HG02588 (cell line): ENCODE measurements around the gene PSMB10.

Source experiments
- ATAC-seq: cut with Tn5 transposase; IDR thresholded peaks from one replicate; pipeline ENCODE4 v1.9.1; 2021; ENCODE audit warnings: mild to moderate bottlenecking, moderate library complexity; ENCODE audit not compliant: unreplicated experiment

Gene PSMB10

DNA sequence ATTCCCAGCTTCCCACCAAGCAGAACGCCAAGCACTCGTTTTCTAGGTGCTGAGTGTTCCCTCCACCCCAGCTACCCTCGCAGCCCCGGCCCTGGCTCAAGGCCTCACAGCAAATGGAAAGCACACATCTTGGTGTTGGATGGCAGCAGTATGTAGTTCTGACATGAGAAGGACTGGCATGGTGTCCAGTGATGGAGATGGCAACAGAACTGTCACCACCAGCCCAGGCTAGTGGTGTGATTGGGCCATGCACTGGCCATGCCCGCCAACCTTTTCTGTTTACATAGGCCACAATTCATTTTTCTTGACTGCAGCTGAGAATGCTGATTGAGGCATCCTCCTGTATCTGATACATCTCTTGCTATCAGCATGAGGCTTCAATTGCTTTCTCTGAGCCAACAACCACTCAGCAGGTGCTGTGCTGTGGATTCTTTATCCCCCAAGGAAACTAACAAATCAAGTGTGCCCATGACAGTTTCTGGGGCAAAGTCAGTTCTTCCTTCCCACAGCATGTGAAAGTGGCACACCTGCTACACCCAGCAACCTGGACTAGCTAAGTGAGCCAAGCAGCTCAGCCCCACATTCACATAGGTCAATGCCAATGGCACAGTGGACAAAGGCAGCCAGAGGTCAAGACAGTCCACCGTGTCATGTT, 28.0 kb upstream of the PSMB10 start:
- ATAC-seq, result no peak

DNA sequence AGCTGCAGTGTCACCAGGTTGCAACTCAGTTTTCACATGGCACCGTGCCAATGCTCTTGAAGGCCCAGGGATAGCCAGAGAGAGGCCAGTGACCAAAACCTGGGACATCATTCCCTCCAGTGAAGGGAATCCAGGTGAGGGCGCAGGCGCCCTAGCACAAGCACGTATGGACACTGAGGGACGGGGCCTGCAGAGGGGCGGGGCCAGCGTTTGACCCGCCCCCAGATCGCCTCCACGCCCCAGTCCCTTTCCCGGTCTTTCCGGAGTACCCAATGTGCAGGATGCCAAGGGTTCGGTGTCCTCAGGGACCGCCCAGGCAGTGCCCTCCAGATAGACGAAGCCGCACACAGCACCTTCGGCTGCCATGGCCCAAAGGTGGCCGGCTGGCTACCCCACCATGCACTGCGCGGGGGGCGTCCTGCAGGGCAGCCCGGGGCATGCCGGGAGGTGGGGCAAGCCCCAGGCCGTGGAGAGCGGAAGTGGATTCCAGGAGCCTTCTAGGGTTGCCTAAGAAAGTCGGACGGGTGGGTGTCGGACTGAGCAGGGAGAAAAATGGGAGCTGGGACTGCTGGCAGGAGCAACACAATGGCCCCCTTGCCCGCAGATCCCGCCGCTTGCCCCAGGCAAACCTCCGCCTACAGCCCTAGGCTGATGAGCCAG, 27.1 kb upstream of the PSMB10 start:
- no peak for ATAC-seq

DNA sequence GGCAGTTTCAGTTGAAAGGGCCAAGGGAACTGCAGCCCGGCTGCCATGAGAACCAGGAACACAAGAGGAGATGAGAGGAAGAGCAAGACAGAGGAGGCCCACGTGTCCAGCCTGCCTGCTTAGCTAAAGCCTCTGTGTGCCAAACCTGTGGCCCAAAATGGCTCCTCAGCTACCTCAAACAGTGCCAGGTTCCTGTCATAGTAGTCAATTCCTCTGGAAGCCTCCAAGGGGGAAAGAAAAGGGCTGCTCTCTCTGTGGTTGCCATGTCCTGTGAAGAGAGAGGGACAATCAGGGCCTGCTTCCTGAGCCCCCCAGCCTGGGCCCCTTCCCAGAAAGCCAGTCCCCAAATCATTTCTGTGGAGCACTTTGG, 26.6 kb upstream of the PSMB10 start:
- no peak for ATAC-seq

DNA sequence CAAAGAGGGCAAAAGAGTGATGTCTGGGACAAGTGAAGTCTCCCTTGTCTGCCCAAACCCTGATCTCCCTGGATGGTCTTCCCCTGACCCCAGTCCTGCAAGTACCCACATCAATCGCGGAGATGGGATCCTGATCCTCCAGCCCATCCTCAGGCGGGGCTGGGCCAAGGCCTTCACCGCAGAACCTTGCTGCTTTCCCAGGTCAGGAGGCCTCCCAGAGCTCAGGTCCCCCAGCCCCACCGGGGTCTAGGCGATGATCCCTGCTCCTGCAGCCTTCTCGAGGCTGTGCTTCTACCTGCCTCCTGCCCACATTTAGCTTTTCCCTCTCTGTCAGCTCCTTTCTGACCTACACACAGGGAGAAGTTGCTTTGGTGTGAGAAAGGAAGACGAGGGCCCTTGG, 25.5 kb upstream of the PSMB10 start:
- ATAC-seq, result no peak

DNA sequence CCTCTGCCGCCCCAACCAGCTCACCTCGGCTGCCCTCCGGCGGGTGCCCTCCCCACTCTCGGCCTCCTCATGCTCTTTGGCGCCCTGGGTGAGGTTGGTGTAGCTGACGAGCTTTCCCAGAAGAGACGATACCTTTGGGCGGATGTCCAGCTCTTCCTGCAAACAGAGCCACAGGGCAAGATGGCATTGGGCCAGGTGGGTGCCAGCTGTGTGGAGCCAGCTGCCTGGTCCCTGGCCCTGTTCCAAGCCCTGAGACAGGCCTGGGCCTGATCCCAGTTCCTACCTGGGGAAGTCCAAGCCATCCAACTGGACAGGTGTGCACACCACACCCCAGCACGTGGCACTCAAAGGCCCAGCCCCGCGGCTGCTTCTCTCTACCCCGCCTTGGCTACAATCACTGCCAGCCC, 24.9 kb upstream of the PSMB10 start:
- ATAC-seq, result no peak

DNA sequence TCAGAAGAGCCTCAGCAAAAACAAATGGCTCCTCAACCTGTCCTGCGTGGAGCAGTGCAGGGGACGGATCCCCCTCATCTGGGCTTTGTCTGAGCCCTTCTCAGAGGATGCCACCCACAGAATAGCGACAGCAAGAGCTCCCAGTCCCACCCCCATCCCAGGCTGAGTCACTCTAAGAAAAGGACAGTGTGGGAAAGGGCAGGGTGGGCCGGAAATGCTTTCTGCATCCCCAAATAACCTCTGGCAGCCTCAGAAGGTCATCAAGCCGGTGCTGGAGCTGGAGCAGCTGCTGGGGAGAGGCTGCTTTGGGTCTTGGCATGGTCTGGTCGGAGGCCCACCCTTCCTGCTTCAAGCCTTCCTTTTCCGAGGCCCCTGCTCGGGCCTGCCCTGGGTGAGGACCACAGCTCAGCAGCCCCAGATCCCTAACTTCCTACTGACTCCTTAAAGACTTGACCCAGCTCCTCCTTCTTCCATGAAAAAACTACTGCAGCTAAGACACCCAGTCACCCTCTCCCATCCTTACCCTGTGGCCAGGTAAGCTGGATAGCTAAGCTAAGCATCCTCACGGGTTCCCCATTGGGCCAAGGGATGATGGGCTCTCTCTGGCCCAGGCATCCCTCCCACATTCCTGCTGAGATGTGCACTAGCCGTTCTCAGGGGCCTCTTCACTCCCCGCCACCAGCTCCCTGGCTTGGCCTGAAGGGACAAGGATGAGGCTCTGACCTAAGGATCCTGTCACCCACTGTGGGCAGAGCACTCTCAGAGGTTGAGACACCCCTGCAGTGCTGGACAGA, 23.1 kb upstream of the PSMB10 start:
- ATAC-seq, result no peak

DNA sequence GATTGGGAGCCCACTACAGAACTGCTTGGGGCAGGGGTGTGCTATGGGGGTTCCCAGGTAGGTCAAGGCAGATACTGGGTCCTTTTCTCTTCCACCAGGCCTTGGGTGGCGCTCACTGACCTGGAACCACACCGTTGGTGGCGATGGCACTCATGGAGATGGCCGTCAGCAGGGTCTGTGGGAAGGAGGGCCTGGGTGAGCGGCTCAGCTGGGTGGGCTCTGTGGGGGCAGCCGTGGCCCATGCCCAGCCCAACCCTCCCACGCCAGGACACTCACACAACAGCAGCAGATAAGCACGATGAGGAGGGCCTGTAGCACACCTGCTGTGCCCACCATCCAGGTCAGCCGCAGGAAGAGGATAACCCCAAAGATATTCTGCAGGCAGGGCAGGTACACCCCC, 21.0 kb upstream of the PSMB10 start:
- no peak for ATAC-seq

DNA sequence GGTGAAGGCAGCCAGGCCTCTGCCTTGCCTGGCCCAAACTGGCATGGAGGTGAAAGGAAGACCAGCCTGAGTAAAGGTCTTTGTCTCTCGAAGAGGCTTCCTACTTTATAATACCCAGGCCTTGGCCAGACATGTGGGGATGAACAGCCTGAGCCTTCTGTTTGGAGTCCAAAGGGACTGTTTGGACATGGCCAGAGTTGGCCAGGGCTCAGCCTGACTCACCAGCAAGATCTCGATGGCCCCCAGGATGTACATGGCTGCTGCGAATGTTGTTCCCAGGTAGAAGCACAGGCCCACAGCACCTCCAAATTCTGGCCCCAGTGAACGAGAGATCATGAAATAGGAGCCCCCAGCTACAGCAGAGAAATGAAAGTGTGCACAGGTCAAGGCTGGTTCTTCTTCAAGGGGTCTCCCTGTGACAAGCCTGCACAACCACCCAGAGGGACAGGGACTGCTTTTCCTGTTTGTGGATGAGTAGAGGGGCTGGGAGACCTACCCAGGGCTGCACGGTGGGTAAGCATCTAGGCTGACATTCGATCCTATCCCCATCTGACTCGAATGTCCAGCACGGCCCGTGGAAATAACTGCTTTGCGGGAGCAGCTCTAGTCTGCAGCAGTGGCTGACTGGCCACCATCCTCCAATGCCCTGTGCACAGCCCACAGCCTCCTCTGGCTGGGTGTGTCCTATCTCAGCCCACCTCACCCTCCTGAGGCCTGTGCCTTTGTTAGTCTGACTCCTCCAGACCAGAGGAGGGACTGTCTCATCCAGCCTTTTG, 18.0 kb upstream of the PSMB10 start:
- no peak for ATAC-seq

DNA sequence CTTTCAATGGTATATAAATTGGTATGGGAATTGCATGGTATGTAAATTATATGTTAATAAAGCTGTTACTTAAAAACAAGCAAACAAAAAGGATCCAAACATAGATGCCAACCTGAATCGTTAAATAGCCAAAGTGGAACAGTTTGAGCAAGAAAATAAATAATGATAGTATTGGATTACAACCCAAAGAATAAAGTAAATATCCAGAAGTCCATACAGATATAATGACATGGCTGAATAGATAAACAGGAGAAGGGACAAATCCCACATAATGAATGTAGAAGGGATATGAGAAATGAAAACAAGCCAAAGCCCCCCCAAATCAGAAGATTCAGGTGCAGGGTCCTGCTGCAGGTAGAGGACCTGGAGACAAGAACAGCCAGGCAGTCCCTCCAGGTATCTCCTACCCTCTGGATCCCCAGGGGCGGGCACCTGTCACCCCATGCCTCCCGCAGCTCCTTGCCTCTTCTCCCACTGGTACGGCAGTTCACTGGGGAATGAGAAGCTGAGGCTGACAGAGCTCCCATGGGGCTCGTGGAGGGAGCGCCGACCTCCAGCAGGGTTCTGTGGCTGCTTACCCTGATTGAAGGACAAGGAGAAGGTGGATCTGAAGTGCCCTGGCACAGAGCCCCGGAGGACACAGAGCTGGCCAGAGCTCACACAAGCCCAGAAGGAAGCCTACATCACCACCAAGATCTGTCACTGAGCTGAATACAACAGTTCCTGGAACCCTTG, 17.2 kb upstream of the PSMB10 start:
- no peak for ATAC-seq

DNA sequence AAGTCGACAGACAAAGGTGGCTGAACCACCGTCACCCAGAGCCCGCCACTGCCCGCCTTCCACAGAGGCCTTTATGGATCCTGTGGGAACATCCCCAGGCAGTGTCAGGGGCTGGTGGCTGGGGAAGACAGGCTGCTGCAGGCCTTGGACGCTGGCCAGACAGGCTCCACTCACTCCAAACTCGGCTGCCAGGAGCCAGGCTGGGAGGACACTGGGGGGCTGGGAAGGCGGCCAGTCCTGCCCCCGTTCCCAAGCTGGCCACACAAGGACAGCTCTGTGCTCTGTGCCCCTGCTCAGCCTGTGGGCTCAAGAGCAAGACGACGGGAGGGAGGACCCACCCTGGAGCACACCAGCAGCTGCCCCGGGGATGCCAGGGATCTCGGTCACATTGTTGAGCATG, 14.8 kb upstream of the PSMB10 start:
- no peak for ATAC-seq

DNA sequence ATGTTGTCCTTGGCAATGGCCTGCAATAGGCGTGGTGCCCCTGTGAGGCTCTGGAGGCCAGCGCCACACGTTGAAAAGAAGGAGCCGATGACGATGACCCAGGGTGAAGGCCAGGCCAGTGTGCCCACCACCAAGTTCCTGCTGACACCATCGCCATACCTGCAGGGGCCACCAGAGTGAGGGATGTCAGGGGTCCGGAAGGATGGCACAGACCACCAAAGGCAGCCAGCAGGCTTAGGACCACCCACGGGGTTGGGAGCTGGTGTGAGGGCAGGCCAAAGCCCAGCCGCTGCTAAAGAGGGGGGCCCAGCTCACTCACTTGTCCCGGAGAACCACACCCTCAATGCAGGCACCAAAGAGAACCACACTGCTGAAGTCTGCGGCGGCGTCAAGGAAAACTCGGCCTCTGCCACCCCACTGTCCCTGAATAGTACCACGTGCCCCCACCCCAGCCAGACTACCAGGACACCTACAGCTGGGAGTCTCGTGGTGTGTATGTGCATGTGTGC, 13.7 kb upstream of the PSMB10 start:
- ATAC-seq, result no peak

DNA sequence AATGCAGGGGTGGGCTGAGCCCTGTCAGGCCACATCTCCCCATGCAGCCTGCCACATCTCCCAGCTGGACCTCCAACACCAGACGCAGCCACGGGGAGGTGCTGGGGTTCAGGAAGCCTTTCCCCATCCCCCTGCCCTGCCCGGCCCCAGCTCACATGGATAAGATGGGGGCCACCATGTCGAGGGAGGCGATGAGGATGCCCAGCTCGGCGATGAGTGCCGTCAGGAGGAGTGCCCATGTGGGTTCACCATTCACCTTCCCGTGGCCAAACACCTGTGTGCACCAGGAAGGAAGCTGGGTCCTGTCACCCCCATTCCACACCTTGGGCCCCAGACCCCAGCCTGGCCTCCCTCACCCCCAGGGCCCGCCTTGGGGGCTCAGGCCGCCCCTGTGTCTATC, 13.0 kb upstream of the PSMB10 start:
- ATAC-seq, result no peak

DNA sequence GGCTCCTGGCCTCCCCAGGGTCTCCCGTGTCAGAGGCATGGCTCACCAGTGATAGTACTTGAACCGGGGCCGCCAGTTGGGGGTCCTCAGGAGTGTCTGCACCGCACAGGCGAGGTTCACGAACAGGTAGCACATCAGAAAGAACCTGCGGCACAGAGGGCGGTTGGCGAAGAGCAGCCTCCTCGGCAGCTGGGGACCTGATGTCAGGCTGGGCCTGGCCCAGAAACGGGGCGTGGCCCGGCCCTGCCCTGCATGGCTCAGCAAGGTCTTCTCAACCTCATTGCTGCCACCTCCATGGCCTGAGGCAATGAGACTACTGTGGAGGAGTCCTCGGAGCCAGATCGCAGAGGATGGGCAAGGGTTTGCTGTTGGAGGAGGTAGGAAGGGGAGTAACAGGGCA, 11.4 kb upstream of the PSMB10 start:
- no peak for ATAC-seq

DNA sequence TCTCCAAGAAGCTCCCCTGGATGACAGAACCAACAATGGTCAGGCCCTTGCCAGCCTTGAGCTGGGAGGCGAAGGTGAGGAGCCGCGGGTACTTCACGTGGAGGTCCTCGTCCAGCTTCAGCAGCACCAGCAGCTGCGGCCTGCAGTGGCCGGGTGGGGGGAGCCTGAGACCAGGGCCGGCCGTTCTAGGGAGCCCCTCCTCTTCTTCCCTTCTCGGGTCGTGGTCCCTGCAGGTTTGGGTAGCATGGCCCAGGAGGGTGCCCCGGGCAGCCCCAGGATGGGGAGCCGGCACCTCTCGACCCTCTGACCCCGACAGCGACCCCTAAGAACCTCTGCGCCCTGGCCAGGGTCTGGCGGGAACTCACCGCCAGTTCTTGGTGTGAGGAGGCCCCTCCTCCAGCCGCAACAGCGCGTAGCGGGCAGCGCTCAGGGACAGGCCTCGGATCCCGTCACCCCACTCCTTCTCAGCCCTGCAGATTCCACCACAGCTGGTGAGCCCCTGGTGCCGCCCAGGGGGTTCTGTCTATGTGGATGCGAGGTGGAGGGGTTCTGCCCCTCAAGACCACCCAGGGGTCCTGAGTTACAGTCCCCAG, 10.4 kb upstream of the PSMB10 start:
- ATAC-seq, result no peak

DNA sequence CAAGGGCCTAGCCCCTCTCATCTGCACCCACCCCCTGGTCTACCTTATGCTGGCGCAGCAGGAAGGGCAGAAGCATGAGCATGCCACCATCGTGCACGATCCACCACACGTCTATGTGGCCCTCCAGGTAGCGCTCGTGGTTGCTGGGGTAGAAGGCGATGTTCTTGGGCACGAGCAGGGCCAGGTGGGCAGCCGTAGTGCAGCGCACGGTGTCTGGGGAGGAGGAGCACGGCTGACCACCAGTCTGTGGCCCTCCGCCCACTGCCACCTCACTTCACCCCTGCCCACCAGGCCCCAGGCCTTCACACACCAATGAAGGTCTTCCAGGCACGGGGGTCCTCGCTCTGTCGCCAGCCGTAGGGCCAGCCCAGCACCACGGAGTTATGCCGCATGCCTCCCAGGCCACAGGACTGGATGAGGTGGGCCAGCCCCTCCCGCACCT, 9.5 kb upstream of the PSMB10 start:
- ATAC-seq, result no peak

DNA sequence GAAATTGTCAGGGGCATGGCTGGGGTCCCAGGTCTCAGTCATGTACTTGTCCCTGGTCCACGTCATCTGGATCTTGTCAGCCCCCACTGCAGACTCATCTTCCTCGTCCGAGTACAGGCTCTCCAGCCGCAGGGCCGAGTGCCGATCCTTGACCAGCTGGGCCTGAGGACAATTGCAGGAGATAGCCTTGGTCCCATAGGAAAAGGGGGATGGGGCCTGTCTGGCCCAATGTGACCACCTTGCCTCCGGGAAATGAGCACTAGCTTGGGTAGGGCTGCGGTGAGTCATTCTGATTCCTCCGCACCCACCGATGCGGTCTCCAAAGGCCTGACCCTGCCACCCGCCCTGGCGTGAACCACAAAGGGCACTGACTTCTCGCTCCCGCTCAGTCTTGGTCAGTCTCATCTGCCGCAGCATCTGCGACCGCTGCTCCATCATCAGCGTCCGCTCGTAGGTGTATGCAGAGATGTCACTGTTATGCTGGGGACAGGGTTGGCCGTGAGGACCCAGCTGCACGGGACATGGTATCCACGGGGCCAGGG, 8.8 kb upstream of the PSMB10 start:
- no peak for ATAC-seq

DNA sequence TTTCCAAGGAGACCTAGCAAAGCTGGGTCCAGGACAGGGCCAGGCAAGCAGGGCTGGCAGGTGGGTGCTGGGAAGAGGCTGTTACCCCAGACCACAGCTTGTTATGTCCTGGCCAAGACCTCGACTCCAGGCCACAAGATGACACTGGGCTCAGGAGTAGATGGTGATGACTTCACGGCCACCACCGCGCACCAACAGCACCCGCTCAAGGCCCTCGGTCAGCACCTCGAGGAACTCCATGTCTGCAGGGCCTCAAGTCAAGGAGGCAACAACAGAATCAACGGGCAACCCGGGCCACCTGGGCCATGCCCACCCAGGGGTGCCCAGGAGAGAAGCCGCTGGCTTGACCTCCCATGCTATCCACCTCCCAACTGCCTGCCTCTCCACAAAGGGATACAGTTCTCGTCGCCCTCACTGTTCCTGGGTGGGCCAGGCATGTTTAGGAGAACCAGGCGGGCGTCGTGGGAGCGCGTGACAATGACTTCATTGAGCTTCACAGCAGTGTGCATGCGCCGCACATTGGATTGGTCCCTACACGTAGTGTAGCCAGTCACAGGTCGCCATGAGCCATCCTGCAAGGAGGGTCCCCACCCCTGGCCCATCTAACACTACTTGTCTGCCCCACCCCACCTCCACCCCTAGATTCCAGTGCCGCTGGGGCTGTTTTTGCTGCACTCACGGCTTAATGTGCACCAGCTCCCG, 8.2 kb upstream of the PSMB10 start:
- ATAC-seq, result no peak

DNA sequence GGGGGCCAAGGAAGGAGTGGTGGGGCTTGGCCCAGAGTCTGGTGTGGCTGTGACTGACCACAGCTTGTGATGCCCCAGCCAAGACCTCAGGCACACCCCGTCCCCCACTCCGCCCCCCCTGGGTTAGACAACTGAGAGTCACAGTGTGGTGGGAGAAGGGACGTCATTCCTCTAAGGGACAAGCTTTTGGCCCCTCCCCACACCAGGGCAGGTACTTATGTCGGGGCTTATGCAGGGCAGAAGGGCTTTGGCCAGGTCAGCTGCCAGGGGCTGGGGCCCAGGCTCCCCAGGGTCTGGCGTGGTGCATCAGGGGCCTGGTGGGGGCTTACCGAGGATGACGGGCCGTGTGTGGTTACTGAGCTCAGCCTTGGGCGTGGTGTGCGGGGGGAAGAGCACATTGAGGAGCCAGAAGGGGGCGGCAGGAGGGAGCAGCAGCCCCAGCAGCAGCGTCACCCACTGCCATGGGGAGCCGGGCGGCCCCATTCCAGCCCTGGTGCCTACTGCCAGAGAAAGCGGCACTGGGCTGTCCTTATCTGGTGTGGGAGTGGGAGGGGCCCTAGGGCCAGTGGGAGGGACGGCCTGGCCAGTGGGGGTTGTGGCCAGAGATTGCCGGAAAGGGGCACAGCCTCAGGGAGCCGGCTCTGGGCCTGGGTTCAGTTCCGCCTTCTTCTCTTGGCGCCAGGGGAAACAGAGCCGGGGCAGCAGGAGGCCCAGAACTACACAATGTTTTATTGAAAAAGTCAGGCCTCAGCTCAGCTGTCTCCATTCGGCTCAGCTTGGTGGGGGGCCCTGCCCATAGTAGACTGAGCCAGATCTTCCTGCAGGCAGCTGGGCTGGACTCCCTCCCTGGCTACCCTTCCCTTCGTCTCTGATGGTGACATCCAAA, 7.2 kb upstream of the PSMB10 start, which contains the start of gene LCAT:
Gene LCAT, minus strand, starts transcription at position 502 of the 886 bp plus-strand sequence. Its CDS starts 19 bp downstream, at position 483.
- no peak for ATAC-seq
